GM18520 (cell line): ENCODE results near the gene C9orf50.
"Not testable (repeated sequence)": the region's sequence is repeated elsewhere in the genome, so short reads cannot be mapped to it uniquely, and the experiment has no call there.

ENCODE experiments used
- ATAC-seq: cut with Tn5 transposase; IDR thresholded peaks from one replicate; pipeline ENCODE4 v1.9.1; 2021; ENCODE audit not compliant: unreplicated experiment

Gene C9orf50, protein sequence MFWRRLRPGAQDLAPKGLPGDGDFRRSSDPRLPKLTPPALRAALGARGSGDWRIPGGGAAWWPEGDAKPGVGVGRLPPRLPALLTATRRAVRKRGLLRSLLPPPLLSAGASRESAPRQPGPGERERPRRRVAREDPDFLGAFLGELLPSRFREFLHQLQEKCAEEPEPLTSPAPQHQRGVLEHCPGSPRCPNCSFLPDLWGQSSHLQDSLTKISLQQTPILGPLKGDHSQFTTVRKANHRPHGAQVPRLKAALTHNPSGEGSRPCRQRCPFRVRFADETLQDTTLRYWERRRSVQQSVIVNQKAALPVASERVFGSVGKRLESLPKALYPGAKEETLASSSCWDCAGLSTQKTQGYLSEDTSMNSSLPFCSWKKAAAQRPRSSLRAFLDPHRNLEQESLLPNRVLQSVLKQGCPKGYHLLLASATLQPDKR

DNA sequence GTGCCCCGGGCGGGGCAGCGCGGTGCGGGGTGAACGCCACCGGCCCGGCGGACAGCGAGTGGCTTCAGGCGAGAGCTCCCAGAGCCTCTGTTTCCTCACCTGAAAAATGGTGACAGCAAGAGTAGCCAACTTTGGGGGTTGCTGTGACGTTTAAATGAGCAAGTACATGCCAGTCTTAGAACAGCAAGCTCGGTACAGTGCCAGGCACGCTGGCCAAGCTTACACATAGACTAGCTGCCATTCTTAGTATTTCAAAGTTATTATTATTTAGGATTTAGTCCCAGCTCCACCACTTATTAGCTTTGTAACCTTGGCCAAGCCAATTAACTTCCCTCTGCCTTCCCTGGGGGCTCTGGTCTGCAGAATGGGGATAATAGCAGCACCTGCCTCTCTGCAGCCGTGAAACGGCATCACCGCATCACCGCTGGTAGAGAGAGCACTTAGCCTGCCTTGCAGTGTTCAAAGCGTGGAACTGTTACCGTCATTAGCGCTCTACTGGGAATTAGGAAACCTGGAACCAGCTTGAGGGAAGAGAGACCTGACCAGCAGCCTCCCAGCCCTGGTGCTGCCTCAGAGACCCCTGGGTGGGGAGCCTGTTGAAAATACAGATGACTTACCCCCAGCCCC lies at the start of gene C9orf50:
Gene C9orf50 (minus strand): TSS at position 433 of the 627 bp plus-strand sequence. CDS start 527 bp downstream, outside the sequence.
- no peak for ATAC-seq

DNA sequence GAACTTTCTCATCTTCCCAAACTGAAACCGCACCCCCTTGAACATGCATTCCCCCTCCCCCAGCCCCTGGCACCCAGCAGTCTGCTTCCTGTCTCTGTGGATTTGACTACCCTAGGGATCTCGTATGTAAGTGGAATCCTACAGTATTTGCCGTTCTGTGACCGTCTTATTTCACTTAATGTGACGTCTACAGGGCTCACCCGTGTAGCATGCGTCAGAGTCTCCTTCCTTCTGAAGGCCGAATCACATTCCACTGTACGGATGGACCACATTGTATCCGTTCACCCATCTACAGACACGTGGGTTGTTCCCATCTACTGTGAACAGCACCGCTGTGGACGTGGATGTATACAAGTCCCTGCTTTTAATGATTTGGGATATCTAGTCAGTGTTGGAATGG lies 49.0 kb upstream of the C9orf50 start:
- ATAC-seq = no peak

DNA sequence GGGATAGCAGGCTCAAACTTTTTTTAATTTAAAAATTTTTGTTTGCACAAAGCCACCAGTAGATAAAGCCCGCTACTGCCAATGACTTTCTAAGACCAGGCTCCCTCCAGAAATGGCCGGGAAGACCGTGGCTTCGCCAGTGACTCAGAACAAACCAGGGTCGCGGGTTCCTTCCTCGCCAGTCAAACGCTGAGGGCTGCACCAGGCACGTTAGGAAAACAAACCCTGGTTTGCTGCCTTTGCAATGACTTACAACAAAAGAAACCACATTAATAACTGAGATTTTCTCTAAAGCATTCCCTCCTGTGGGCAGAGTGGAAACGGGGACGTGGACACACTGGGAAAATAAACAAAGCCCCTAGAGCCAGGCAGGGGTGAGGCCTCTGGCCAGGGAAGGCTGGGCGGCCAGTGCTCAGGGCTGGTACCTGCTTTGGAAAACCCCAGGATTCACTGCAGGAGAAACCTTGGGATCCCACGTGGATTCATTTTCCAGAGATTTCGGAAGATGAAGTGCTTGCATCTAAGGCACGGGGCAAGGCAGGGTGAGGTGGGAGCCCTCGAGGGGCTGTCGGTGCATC lies 48.3 kb upstream of the C9orf50 start:
- ATAC-seq = no peak

DNA sequence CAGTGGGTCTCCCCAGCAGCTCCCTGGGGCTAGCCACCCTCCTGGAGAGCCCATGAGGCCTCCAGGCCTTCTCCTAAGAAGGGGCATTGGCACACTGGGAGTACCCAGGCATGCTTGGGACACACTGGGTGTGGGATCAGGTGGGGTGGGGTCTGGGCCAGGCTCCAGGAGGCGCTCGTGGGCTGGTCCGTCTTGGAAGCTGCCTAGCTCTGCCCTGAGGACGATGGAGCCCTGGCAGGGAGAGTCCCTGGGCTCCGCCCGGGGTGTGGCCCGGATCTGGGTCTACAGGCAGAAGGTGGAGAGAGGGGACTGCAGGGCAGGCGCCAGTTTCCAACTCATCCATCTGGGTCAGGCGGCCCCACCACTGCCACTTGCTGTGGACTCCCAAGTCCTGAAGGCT lies 46.9 kb upstream of the C9orf50 start:
- ATAC-seq = no peak

DNA sequence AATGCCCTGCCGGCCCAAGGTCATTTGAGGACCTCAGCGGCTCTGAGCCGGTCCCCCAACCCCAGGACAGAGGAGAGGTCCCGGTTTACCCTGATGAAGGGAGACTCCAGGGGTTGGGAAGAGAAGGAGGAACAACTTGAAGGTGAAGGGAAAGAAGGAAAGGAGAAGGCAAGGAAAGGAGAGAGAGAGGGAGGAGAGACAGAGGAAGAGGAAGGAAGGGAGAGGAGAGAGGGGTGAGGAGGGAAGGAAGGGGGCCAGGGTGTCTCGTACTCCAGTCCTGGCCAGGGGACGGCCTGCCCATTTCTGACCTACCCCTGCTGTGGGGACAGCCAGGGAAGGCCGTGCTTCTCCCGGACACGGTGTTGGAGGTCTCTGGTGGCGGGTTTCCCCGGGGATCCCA lies 46.5 kb upstream of the C9orf50 start:
- ATAC-seq = no peak

DNA sequence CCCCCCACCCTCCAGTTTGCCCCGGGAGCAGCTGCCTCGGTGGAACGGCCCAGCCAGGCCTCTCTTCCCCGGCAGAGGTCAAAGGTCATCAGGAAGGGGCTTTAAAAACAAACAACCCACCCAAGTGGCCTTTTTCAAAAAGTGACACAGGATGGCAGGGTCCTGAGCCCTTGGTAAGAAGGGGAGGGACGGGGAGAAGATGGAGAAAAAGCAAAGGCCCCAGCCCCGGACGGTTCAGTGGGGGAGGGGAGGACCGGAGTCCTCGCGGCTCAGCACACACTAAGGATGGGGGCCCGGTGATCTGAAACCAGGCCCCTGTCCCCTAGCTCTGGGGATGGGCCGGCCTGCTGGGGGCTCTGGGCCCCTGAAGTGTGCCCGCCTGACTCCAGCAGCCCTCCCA lies 45.7 kb upstream of the C9orf50 start:
- no peak for ATAC-seq

DNA sequence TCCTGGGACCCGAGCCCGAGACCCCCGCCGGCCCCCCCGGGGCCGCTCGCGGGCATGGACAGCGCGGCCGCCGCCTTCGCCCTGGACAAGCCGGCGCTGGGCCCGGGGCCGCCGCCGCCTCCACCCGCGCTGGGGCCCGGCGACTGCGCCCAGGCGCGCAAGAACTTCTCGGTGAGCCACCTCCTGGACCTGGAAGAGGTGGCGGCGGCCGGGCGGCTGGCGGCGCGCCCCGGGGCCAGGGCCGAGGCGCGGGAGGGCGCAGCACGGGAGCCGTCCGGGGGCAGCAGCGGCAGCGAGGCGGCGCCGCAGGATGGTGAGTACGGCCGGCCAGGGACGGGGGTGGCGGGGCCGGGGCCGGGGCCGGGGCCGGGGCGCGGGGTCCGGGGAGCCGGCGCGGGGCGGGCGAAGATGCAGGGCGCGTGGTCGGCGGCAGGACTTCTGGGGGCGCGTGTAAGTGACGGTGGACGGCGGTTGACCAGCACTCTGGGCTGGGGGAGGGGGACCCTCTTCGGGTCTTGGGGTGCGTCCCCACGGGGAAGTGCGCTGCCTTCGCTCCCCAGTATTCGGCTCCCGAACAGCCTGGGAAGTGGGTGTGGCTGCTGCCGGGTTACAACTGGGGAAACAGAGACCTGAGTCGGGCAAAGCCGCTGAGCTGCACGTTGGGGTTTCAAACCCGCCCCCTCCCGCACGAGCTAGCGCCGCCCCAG lies 45.1 kb upstream of the C9orf50 start:
- no peak for ATAC-seq

DNA sequence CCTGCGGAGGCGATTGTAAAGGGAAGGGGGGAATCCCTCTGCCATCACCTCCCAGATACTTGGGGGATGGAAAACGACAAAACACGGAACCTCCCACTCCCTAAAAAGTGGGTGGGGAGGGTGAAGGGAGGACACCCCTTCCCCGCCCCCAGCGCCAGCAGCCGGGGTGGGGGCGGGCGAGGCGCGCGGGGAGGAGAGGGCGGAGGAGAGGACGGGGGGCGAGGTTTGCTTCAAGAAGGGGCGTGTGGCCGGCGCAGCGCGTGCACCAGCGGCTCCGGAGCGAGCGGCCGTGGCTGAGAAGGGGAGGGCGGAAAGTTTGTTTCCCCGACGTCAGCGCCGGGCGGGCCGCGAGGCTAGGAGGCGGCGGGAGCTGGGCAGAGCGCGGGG lies 44.5 kb upstream of the C9orf50 start, which contains the start of gene PRRX2:
Gene PRRX2 (plus strand): TSS at position 259 of the 387 bp plus-strand sequence. CDS start 221 bp downstream, outside the sequence.
- ATAC-seq = no peak

DNA sequence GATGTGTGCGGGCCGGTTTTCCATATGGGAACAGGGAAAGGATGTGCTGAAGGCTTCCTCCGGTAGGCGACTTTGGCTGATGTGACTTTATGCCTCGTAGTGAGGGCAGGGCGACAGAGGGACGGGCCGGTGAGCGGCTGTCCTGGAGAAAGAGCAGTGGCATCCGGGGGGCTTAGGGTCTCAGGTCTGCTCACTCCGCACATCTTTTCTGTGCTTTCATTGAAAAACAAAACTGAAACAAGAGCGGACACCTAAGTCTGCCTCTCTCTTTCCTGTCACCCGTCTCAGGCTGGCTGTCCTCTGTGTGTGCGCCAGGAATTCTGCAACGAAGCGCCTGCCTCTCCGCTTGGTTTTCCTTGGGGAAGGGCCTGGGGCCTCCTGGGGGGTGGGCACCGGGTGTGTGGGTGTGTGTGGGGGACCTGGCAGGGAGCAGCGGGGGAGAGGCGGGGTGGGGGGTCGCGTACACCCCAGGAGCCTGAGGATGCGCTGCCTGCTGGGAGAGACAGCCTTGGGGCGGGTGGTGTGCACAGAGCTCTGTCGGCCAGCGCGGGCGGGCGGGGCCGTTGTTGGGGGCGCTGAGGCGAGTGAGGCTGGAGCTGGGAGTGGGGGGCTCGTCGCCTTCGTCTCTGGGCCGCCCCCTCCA lies 44.0 kb upstream of the C9orf50 start:
- ATAC-seq = no peak

DNA sequence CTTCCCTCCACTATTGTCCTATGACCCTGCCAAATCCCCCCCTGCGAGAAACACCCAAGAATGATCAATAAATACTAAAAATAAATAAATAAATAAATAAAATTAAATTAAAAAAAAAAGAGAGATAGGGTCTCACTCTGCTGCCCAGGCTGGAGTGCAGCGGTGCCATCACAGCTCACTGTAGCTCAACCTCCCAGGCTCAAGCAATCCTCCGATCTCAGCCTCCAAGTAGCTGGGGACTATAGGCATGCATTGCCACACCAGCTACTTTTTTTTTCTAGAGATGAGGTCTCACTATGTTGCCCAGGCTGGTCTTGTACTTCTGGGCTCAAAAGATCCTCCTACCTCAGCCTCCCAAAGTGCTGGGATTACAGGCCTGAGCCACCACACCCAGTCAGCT lies 41.3 kb upstream of the C9orf50 start:
- ATAC-seq = not testable (repeated sequence)

DNA sequence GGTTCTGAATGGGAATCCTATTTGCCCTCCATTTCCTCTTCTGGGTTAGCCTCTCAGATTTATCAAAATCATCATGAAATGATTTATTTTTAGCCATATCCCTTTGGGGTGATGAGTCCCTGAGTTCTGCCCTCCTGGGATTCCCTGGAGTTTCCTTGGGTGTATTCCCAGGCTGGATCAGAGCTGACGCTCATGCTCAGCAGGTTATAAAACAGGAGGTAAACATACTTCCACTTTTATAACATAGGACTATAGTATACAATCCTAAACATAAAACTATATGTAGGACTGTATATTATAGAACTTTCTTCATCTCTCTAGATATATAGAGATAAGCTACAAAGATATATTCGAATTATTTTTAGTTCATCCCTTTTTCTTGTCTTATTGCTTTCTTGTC lies 40.1 kb upstream of the C9orf50 start:
- ATAC-seq = no peak

DNA sequence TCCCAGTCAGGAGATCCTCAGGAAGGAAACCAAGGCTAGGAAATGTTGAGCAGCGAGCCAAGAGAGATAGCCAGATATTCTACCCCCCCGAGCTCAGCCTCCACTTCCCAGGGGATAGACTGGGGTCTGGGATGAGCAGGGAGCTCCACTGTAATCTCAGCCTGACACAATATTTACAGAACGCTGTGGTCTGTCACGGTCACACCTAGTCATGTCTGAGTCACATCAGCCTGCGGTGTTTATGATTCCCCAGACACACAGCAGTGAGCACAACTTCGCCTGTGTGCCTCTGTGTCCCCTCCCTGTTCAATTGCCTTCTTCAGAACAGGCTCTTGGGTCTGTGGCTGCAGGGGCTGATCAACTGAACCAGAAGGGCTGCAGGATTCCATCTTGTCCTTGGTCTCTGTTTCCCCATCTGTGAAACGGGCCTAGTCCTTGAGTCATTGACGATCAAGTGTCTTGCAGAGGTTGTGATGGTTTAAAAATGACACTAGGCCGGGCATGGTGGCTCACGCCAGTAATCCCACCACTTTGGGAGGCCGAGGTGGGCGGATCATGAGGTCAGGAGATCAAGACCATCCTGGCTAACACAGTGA lies 36.0 kb upstream of the C9orf50 start:
- no peak for ATAC-seq

DNA sequence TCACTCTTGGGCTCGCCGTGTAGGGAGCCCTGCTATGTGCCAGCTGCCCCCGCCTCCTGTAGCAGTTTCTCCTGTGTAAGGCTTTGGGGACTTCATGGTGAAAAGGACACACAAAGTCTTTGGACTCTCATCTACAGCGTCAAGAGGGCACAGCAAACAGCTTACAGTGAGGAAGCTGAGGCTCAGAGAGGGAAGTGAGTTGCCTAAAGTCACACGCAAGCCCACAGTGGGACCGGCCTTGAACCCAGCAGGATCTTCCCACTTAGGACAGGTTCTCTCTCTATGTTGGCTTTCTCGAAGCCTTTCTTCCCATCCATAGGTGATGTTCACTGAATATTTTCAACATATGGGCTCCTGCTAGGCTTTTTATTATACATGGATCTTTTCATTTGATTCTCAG lies 34.8 kb upstream of the C9orf50 start:
- ATAC-seq = no peak

DNA sequence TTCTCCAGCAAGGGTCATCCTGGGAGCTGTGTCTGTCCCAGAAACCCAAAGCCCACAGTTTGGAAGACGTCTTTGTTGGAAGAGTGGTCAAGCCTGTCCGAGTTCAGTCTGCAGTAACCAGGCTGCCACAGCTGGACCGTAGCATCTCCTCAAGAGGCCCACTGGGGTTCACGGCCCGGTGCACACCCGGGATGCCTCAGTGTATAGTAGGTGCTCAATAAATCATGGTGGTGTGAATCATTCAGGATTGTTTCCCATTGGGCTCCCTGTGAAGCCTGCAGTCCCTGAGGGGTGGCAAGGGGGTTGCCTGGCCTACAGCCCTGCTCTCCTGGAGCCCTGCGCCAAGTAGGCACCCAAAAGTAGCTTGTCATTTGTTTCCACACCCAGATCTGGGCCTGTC lies 34.3 kb upstream of the C9orf50 start:
- no peak for ATAC-seq

DNA sequence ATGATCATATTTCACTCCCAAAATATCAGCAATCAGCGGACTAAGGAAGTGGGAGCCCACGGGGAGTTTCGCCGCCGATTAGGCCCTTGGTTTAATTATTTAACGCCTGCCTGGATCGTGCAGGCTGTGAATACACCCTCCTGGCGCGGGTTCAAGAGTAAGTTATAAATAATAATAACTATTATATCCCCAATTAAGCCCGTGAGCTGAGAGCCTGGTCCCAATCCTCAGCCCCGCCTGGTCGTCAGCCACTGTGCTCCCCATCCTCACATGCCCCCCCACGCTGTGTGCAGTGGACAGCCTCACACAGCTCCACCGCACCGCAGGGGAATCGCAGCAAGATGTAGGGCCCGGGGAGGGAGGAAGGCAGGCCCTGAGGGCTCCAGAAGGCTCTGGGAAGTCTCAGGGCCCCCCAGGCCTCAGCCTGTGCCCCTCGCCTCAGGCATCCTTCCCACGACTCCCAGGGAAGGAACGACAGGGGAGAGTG lies 33.7 kb upstream of the C9orf50 start:
- ATAC-seq = no peak

DNA sequence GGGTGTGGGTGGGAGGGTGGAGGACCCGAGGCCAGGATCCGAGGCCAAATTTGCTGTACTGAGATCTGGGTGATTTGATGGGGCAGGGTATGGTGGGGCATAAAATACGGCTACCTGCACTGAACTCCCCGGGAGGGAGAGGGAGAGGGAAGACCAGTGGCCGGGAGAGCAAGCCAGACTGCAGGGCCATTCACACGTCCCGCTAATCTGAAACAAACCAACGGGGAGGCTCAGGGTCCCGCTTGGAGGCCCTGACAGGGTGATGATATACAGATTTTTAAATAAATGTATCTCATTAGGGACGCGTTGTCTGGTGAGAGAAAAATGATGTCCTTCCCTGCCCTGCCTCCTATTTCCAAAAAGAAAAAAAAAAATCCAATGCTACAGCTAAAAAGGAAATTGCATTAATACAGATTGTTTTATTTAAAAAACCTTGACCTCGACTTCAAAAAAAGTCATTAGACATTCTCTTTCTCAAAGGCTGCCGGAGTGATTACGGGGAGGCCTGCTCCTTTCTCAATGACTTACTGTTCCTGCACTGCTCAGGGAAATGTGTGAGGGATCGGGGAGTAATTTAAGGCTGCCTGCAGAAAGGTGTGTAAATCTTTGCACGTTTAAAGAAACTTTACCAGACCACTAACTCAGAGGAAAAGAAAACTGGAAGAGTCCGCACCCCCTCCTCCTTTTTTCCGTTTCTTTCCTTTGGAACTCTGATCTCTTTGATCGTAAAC lies 33.1 kb upstream of the C9orf50 start:
- ATAC-seq = no peak

DNA sequence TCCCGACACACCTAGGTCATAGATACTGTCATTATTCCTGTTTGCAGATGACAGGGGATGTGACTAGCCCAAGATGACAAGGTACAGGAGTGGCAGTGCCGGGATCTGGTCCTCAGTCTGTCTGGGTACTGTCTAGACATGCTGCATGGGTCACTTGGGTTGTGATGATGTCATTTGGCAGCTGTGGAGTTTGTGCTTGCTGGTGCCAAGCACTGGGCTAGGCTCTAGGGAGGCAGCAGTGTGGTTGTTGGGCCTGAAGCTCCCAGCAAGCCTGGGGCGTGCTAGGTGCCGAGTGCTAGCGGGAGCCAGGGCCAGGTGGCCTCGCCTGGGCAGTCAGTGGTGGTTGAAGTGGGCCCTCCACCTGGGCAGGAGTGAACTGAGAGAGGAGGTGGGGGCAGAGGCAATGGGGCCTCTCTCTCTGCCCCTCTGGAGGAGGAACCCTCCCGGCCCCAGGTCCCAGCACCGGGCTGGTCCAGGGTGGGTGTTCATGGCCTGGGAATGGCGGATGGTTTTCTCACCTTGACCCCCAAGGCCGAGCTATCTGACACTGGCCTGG lies 29.9 kb upstream of the C9orf50 start:
- ATAC-seq = no peak

DNA sequence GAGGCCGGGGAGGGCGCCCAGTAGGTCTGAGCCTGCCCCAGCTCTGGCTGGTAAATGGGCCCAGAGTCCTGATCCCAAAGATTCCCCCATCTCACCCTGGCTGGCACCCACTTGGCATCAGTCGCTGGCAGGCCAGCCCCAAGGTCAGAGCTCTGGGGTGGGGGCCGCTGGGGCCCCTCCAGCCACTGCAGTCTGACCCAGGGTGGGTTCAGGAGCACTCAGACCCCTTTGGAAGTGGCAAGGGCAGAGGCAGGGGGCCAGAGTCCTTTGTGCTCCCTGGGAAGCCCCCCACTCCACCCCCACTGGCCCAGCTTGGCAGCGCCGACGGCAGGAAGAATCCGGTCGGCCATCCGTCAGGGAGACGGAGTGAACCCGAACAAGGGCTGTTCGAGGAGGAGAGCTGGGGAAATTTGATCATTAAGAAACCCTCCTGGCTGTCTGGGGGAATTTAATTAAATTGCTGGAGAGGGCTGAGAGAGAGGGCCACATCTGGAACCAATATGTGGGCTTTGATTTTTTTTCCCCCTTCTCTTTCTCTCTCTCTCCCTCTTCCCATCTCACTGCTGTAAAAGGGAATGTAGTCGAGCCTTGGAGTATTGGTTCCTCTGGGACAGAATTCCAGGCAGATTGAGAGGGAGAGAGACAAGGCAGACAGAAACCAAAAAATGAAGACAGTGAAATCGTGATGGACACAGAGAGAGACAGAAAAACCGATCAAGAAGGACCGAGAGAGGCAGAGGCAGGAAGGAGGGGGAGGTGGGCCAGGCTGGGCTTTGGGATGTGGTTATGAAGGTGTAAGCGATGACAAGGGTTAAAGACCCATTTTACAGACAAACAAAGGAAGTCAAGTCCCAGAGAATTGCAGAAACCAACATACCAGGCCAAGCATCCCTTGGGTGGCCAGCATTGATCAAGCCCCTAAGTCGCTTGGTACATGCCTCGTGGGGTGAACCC lies 29.1 kb upstream of the C9orf50 start:
- no peak for ATAC-seq
